Hippocampal formation (tissue), 2 donors: ENCODE measurements around the gene IGF2R.
"Not testable (repeated sequence)": the region's sequence is repeated elsewhere in the genome, so short reads cannot be mapped to it uniquely, and the experiment has no call there.

ENCODE experiments used
- DNase-seq, 2 donors: peaks; one replicate each; lab custom pipeline; 2025; lab: John Stamatoyannopoulos, UW

Gene IGF2R

GRCh38 chr6:160077526-160077925 is 108.6 kb downstream of the IGF2R start:
- DNase-seq: no peak

DNA sequence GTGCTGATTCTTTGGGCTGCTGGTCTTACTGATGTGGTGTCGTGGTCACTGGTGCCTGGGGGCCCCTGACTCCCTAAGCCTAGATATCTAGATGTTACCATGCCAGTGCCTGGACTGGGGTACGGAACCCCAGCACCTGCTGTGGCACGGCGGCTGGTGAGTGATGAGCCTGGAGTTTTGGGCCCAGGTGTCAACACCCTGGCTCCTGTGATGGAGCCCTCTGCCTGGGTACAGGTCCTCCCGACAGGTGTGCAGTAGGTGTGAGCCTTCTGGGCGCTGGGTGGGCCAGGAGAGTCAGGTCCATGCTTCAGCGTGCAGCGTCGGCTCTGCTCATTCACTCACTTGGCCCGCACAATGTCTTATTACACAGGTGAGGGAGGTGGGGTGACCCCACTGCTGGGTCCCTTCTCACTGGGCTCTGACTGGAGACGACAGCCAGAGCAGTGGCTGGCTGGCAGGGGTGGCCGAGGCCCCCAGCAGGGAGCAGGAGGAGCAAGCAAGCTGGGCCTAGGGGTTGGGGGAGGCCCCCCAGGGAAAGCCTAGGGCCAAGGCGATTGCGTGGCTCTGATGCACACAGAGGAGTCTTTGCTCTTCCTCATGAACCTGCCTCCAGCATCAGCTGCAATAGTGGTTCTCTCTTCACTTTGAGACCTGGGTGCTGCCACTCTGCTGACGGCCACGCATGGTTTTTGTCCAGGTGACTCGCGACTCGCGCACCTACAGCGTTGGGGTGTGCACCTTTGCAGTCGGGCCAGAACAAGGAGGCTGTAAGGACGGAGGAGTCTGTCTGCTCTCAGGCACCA is 110.2 kb downstream of the IGF2R start:
- DNase-seq: no peak

GRCh38 chr6:160079686-160080043 is 110.8 kb downstream of the IGF2R start:
- no peak for DNase-seq

DNA sequence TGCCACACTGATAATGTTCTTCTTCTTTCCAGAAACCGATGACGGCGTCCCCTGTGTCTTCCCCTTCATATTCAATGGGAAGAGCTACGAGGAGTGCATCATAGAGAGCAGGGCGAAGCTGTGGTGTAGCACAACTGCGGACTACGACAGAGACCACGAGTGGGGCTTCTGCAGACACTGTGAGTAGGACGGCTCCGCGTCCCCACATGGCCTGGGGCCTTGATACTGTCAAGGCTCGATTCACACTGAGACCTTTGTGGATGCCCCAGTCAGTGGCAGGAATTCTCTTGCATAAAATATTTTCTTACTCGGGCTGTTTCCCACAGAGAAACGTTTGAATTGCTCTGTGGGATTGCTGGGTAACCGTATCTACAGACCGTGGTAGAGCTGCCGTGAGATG is 111.2 kb downstream of the IGF2R start:
- no peak for DNase-seq

DNA sequence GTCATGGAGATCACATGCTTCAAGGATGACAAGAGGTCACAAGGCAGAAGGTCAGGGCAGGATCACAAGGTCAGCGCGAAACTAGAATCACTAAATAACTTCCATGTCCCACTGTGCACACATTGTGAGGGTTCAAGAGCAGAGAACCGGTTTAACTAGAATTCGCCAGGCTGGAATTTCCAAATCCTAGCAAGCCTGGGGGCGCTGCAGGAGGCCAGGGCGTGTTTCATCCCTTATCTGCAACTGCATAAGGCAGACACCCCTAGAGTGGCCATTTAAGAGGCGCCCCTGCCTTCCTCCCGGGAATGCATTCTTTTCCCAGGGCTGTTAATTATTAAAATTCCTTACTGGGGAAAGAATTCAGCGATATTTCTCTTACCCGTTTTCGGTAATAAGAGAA is 112.5 kb downstream of the IGF2R start:
- DNase-seq: no peak

DNA sequence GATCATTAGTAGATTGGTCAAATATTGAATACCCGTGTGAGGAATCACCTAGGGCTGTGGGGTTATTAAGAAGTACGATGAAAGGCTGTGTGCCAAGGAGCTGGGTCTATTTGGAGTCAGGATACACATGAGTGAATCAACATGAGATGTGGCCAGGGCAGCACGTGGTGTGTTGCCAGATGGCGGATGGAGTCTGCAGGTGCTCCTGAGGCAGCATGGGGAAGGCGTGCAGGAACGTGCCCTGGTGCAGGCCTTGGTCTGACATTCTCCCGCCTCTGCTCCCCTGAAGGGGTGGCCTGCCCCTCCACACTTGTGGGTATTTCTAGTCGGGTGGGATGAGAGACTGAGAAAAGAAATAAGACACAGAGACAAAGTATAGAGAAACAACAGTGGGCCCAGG is 113.7 kb downstream of the IGF2R start:
- DNase-seq: no peak

DNA sequence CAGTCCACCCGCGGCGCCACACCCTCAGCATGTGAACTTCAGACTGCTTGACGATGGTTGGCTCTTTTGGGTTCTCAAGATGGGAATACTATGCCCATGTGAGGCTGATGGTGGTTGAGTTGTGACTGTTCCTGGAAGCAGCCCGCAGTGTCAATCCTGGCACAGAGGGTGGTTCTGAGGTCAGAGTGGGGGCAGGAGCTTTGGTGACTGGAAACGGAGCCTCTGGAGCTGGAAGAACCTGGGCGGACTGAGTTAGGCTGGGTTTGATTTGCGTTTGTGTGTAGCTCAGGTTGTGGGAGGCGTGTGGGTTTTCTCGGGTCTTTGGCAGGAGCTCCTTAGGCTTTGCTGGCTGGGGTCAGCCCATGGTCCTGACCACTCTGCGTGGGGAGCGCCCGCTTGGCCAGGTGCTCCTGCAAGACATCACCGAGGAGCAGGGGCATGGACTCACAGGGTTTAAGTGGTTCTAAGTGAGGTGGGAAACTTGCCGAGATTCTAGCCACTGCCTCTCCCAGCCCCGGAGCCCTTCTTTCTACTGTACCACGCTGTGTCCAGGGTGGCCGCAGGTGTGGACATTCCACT is 115.4 kb downstream of the IGF2R start:
- DNase-seq: no peak

DNA sequence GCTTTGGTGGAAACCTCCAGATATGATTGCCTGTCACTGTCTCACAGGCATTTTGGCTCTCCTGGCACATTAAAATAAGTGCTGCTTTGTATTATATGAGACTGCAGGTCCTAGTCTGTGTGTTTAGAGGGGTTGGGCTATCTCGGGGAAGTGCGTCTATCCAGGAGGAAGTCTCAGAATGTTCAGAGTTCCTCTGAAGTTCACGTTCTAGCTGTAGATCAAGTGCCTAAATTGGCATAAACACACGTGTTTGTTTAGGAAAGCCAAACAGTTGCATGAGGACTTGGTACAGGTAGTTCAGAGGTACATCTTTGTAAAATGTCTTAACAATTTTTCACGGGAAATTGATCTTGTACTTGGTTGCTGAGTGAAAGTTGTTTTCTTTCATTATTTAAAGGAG is 116.3 kb downstream of the IGF2R start:
- no peak for DNase-seq

- no peak for DNase-seq
Observed at GRCh38 chr6:160085713-160086505, 117.0 kb downstream of the IGF2R start.

GRCh38 chr6:160086754-160087153 is 117.9 kb downstream of the IGF2R start:
- DNase-seq: no peak

DNA sequence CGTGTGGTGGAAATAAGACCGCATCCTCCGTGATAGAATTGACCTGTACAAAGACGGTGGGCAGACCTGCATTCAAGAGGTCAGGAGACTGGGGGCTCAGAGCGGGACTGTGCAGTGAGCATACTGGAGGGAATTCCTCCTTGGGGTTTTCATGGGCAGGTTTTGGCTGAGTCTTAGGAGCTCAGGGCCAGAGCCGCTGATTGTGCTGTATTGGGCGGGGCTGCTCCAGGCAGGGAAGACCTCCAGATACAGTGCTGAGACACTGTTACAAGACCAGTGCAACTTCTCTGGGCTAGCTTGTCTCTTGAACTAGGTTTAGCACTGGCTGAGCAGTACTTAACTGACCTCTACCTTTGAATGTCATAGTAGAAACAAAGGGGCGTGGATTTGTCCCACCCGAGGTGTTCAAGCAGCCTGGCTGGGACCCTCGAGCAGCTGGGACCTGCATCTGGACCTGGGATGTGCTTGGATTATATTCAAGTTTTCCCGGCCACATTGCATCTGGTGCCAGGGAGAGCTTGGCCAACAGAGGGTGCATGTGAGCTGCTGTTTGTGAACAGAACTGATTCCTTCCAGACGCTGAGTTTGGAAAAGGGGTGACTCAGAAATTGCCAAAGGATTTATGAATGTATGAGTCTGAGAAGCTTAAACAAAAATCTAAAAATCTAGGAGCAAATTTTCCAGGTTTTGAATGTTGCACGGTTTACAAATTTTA is 119.3 kb downstream of the IGF2R start:
- peak; percentile 37 to 63 for DNase-seq

GRCh38 chr6:160088784-160089533 is 120.1 kb downstream of the IGF2R start:
- no peak for DNase-seq

- DNase-seq: no peak
Observed at GRCh38 chr6:160089534-160089897, 120.6 kb downstream of the IGF2R start.

DNA sequence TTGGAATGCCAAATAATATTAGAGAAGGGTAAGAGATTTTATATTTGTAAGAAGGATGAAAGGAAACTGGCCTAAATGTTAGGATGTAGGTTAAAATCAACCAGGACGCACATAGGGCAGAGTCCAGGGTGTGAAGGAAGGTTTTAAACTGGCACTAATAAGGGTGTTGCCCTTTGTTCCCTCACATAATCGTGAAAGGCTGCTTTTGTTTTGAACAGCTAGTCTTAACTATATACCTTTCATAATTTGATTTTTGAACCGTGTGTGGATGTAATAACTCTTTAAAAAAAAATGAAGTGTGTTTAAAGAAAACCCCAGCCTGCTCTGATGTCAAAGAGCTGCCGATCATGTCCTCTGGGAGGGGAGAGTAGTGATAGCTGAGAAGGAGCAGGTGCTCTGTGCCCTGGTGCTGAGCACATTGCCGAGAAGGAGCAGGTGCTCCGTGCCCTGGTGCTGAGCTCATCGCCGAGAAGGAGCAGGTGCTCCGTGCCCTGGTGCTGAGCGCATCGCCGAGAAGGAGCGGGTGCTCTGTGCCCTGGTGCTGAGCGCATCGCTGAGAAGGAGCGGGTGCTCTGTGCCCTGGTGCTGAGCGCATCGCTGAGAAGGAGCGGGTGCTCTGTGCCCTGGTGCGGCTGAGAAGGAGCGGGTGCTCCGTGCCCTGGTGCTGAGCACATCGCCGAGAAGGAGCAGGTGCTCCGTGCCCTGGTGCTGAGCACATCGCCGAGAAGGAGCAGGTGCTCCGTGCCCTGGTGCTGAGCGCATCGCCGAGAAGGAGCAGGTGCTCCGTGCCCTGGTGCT is 121.8 kb downstream of the IGF2R start:
- not testable (repeated sequence) for DNase-seq

- not testable (repeated sequence) for DNase-seq
Observed at GRCh38 chr6:160092176-160092575, 123.3 kb downstream of the IGF2R start.

- no peak for DNase-seq
Observed at GRCh38 chr6:160092602-160093001, 123.7 kb downstream of the IGF2R start.

- no peak for DNase-seq
Observed at GRCh38 chr6:160093061-160093460, 124.2 kb downstream of the IGF2R start.

- DNase-seq: no peak
Observed at GRCh38 chr6:160093946-160094345, 125.1 kb downstream of the IGF2R start.

- DNase-seq: no peak
Observed at GRCh38 chr6:160095146-160095845, 126.4 kb downstream of the IGF2R start.
